Activated naive CD4-positive, alpha-beta T cell treated with anti-CD3 and anti-CD28 coated beads, Interleukin-2, amount 10 ng/mL, durations not matched to agents 5 hours and 36 hours (primary cell): Measurements from ENCODE around the gene AS3MT. TPM values are rescaled to one million over a fixed set of nuclear protein-coding genes. Genes with fewer than 3 reads are reported as not detected.

Source experiments
- total RNA-seq, 2 experiments: library from RNA; stranded (reverse); gene quantifications; one replicate each; pipeline ENCODE4 v1.2.3, GENCODE V29; 2021

Gene AS3MT, protein sequence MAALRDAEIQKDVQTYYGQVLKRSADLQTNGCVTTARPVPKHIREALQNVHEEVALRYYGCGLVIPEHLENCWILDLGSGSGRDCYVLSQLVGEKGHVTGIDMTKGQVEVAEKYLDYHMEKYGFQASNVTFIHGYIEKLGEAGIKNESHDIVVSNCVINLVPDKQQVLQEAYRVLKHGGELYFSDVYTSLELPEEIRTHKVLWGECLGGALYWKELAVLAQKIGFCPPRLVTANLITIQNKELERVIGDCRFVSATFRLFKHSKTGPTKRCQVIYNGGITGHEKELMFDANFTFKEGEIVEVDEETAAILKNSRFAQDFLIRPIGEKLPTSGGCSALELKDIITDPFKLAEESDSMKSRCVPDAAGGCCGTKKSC
- under 1 TPM; 0.58 TPM for total RNA-seq

DNA sequence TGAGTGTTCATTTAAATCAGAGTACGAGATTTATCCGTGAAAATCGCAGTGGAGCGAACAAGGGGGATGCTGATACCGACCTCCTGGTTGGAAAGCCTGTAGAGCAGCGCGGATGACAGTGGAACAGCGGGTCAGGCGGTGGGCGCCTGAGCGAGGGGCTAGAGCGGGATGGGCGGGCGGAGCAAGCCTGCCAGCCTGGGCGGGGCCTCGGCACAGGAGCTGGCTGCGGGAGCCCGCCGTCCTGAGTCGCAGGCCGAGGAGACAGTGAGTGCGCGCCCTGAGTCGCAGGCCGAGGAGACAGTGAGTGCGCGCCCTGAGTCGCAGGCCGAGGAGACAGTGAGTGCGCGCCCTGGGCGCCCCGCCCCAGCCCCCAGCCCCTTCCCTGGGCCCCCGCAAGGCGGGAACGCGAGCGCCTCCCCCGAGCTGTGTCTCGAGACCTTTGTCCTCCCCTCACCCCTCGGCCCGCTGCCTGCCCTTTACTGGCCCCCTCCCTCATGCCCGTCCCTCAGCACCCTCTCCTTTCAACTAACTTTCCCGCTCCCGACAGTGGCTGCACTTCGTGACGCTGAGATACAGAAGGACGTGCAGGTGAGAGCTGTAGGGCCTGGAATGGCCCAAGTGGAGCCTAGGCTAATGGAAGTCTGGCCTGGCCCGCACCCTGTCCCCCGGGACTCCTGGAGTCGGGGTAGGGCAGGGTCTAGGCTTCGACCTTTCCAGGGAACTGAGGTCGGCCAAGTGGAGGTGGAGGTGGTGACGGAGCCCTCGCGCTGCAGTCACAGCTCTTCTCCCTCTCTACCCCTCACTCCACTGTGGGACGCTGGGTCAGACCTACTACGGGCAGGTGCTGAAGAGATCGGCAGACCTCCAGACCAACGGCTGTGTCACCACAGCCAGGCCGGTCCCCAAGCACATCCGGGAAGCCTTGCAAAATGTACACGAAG lies at the start of gene AS3MT:
TSS of gene AS3MT (plus strand) at position 213 of the 941 bp plus-strand sequence. CDS start at position 336, 123 bp downstream.

DNA sequence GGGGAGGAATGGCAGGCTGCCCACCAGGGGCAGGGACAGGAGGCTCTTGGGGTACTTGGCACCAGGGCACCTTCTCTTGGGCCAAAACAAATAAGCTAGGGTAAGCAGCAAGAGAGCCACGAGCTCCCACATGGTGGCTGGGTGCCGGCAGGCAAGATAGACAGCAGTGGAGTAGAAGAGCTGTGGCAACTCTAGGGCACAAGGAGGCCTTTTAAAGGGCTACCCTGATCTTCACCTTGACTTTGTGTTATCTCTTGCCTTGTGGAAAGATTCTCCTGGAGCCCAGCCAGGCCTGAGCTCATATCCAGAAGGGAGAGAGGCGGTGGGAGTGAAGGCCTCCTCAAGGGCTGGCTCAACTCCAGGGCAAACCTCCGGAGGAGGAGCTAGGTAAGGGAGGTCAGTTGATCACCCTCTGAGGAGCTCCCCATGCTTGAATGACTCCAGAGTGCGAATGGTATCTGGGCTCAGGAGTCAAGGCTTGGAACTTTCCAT lies 32.0 kb upstream of the AS3MT start, which contains the start of gene CYP17A1:
TSS of gene CYP17A1 (minus strand) at position 184 of the 492 bp plus-strand sequence. CDS start at position 132, 52 bp downstream.

DNA sequence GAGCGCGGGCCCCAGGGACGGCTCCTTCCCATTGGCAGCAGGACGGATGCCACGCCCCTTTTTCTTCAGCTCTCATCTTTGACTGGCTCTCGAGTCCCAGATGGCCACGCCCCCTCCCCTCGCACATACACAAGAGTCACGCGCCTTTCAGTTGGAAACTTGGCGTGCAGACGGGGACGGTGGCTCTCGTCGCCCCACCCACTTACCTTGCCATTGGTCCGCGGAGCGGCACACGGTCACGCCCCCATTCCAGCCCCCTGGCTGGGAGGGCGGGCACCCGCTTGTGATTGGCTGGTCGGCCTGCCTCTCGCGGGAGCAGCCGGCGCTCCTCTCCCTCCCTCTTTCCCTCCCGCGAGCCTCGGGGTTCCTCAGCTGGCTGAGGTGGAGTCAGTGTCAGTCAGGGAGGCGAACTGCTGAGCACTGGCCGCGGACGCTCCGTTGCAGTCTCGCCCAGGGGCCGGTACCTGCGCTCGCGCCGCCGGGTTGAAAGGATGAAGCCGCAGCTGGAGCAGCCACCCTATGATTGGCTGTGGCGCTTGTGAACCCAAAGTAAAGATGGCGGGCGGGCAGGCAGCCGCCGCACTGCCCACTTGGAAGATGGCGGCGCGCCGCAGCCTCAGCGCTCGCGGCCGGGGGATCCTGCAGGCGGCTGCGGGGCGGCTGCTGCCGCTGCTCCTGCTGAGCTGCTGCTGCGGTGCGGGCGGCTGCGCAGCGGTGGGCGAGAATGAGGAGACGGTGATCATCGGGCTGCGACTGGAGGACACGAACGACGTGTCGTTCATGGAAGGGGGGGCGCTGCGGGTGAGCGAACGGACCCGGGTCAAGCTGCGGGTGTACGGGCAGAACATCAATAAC lies 48.9 kb downstream of the AS3MT start, which contains the start of gene CNNM2:
TSS of gene CNNM2 (plus strand) at position 333 of the 855 bp plus-strand sequence. CDS start at position 520, 187 bp downstream.

Other genes starting within 250 kb of the AS3MT start
- gene TRIM8, start 225.0 kb upstream of the AS3MT start, total RNA-seq = 10 to 100 TPM; 39.4 to 41.1 TPM
- 1 to 10 TPM; 2.8 to 3.2 TPM for gene ARL3, start 155.1 kb upstream of the AS3MT start, total RNA-seq
- 10 to 100 TPM; 15.2 to 15.6 TPM for gene SFXN2, start 154.8 kb upstream of the AS3MT start, total RNA-seq
- 10 to 100 TPM; 28.1 TPM for gene WBP1L, start 125.5 kb upstream of the AS3MT start, total RNA-seq
- gene CYP17A1, start 32.1 kb upstream of the AS3MT start, total RNA-seq = not detected
- gene BORCS7, start 15.2 kb upstream of the AS3MT start, total RNA-seq = 10 to 100 TPM; 14.6 to 16.7 TPM
- 1 to 10 TPM; 7.5 to 8.4 TPM for gene CNNM2, start 48.8 kb downstream of the AS3MT start, total RNA-seq